Ishikawa (cell line): ENCODE measurements around the gene NSUN7.

Experiments
- CEBPB ChIP-seq: IDR thresholded peaks from 2 replicates; pipeline ENCODE4 v1.6.1; 2012
- CREB1 ChIP-seq: IDR thresholded peaks from 2 replicates; pipeline ENCODE4 v1.6.1; 2012; ENCODE audit warnings: low read depth
- EGR1 ChIP-seq: IDR thresholded peaks from 2 replicates; pipeline ENCODE4 v1.6.1; 2012
- EP300 ChIP-seq: IDR thresholded peaks from 2 replicates; pipeline ENCODE4 v1.6.1; 2012; ENCODE audit warnings: borderline replicate concordance
- FOXM1 ChIP-seq: IDR thresholded peaks from 2 replicates; pipeline ENCODE4 v1.6.1; 2012; ENCODE audit warnings: low read depth, borderline replicate concordance
- NFIC ChIP-seq: IDR thresholded peaks from 2 replicates; pipeline ENCODE4 v1.6.1; 2012
- RAD21 ChIP-seq: IDR thresholded peaks from 2 replicates; pipeline ENCODE4 v1.6.1; 2012; ENCODE audit warnings: low read depth
- TAF1 ChIP-seq: IDR thresholded peaks from 2 replicates; pipeline ENCODE4 v1.6.1; 2012; ENCODE audit warnings: low read depth, mild to moderate bottlenecking
- TCF12 ChIP-seq: IDR thresholded peaks from 2 replicates; pipeline ENCODE4 v1.6.1; 2012; ENCODE audit warnings: low read depth
- TEAD4 ChIP-seq: IDR thresholded peaks from 2 replicates; pipeline ENCODE4 v1.6.1; 2012
- YY1 ChIP-seq: IDR thresholded peaks from 2 replicates; pipeline ENCODE4 v1.6.1; 2012; ENCODE audit warnings: low read depth
- ZBTB7A ChIP-seq: IDR thresholded peaks from 2 replicates; pipeline ENCODE4 v1.6.1; 2012; ENCODE audit warnings: low read depth
- TF ChIP-seq, protein P1 (sequence below): IDR thresholded peaks from 2 replicates; pipeline ENCODE4 v1.6.1; 2012; ENCODE audit warnings: low read depth, mild to moderate bottlenecking
- TF ChIP-seq, protein P2 (sequence below): IDR thresholded peaks from 2 replicates; pipeline ENCODE4 v1.6.1; 2012
- TF ChIP-seq, protein P3 (sequence below): IDR thresholded peaks from 2 replicates; pipeline ENCODE4 v1.6.1; 2012

NSUN7 gene, protein sequence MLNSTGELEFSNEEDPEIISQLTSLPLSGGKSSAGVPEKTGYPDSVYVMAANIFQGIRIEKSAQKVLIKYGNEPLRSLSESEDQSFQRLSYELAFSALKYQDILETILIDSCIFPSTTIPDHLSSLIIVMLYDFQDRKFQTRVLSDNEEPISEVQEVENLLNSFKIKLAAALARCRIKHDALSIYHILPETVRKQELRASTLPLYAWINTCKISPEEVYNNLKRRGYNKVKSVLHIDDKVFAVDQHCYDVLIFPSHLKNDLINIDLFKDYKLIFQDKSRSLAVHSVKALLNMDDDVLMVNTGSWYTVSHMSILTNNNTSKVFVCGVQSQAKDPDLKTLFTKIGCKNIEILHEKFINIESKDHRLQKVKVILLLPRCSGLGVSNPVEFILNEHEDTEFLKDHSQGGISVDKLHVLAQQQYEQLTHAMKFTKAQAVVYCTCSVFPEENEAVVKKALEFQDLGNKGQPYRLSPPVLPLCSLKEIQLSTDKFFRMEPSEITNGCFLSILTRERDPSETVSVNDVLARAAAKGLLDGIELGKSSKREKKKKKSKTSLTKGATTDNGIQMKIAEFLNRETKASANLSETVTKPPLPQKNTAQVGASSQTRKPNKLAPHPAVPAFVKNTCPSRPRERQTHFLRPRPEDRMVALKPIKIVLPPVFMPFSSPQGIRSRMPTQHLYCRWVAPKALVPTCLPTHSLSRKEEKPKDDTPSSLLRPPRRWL

DNA sequence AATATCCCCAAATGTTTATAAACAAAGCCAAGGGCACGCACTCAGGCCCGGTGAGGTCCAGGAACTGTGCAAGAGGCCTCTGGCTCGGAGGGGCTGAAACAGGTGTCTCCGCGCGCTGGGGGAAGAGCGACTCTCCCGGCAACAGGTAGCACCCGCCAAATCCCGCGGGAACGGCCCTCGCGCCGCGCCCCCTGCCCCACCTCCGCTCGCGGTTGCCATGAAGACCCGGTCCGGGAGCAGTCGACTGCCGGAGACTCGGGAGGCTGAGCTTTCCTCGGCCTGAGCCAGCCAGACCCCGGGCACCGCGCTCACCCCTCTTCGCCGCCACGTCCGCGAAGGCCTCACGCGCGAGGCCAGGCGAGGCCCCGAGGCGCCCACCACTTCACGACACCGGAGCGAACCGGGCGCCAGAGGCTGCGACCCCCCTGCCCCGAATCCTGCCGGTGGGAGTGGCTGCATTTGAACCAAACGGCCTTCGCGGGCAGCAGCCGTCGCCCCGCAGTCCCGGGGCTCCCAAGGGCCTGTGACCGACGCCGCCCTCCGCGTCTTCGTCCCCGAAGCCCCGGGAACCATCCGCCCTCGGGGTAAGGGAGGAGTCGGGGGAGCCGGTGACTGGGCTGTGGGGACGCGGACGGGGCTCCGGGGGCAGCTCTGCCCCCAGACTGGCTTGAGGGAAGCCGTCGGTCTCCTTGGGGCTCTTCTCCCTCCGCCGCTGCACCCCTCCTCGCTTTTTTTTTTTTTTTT lies at the start of gene NSUN7:
NSUN7 (plus strand) TSS at position 239 of the 744 bp plus-strand sequence. CDS start 739 bp downstream, outside the sequence.
- TF ChIP-seq TCF12: no peak
- TF ChIP-seq RAD21: no peak
- TF ChIP-seq EGR1: no peak
- TF ChIP-seq, protein P1, sequence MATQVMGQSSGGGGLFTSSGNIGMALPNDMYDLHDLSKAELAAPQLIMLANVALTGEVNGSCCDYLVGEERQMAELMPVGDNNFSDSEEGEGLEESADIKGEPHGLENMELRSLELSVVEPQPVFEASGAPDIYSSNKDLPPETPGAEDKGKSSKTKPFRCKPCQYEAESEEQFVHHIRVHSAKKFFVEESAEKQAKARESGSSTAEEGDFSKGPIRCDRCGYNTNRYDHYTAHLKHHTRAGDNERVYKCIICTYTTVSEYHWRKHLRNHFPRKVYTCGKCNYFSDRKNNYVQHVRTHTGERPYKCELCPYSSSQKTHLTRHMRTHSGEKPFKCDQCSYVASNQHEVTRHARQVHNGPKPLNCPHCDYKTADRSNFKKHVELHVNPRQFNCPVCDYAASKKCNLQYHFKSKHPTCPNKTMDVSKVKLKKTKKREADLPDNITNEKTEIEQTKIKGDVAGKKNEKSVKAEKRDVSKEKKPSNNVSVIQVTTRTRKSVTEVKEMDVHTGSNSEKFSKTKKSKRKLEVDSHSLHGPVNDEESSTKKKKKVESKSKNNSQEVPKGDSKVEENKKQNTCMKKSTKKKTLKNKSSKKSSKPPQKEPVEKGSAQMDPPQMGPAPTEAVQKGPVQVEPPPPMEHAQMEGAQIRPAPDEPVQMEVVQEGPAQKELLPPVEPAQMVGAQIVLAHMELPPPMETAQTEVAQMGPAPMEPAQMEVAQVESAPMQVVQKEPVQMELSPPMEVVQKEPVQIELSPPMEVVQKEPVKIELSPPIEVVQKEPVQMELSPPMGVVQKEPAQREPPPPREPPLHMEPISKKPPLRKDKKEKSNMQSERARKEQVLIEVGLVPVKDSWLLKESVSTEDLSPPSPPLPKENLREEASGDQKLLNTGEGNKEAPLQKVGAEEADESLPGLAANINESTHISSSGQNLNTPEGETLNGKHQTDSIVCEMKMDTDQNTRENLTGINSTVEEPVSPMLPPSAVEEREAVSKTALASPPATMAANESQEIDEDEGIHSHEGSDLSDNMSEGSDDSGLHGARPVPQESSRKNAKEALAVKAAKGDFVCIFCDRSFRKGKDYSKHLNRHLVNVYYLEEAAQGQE: no peak
- TF ChIP-seq, protein P2, sequence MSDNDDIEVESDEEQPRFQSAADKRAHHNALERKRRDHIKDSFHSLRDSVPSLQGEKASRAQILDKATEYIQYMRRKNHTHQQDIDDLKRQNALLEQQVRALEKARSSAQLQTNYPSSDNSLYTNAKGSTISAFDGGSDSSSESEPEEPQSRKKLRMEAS: no peak
- no peak for TF ChIP-seq CREB1
- no peak for TF ChIP-seq EP300
- no peak for TF ChIP-seq CEBPB
- no peak for TF ChIP-seq YY1
- no peak for TF ChIP-seq TAF1
- no peak for TF ChIP-seq ZBTB7A
- no peak for TF ChIP-seq TEAD4
- TF ChIP-seq NFIC: no peak
- no peak for TF ChIP-seq FOXM1

DNA sequence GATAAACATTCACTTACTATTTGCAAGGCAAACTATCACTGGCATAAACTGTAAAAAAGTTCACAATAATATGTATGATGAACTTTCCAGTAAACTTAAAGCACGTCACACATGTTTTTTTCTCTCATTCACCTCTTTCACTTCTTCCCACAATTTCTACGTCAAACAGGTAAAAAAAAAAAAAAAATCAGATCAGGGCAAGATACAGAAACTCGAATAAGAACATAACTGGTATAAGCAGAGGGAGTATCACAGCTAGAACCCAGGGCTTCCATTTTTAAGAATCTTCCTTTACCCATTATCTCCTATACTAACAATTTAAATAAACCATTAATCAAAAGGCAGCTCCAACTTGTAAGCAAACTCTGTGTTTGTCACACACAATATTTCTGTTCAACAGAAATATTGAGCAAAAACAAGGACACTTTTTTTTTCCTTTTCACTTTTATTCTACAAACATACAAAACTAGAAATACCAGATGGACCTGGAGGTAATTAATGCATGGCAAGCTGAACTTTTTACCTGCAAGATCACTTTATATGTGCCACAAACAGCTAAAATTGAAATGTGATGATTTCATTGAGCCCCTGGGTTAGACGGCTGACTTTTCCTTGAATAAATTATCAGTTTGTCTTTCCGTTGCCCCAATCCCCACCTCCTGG lies 47.5 kb upstream of the NSUN7 start:
- TF ChIP-seq YY1 (no peak), ZBTB7A (no peak), CEBPB (no peak), EGR1 (no peak), EP300 (no peak), TEAD4 (no peak), TCF12 (no peak), RAD21 (no peak), FOXM1 (no peak)
- TF ChIP-seq, protein P3, sequence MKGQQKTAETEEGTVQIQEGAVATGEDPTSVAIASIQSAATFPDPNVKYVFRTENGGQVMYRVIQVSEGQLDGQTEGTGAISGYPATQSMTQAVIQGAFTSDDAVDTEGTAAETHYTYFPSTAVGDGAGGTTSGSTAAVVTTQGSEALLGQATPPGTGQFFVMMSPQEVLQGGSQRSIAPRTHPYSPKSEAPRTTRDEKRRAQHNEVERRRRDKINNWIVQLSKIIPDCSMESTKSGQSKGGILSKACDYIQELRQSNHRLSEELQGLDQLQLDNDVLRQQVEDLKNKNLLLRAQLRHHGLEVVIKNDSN: no peak
- TF ChIP-seq, protein P2: no peak

DNA sequence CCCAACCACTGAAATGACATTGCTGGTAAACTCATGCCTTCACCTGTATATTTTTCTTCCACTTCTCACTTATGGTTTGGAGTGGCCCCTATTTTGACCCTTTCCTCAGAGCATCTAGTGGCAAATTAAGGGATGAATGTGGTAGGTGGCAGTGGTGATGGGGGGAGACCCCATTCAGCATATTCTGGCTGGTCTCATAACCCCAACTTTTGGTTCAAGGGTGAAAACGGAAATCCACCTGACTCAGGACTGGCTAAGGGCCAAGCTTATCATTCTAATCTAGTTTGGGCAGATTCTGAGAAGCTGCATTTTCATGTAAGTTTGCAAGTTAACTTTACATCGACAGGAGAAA lies 47.0 kb upstream of the NSUN7 start:
- TF ChIP-seq YY1 (no peak), TAF1 (no peak), RAD21 (no peak), EP300 (no peak), FOXM1 (no peak), ZBTB7A (no peak)
- TF ChIP-seq, protein P3: no peak
- TF ChIP-seq, protein P2: no peak
- TF ChIP-seq, protein P1: no peak

DNA sequence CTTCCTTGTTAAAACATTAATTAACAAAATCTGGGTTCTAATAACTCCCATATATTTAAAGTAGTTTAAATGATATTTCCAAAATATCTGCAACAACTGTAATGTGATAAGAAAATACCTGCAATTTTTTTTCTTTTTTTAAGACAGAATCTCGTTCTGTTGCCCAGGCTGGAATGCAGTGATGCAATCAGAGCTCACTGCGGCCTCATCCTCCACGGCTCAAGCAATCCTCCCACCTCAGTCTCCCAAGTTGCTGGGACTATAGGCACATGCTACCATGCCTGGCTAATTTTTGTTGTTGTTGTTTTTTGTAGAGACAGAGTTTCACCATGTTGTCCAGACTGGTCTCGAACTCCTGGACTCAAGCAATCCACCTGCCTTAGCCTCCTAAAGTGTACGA lies 45.7 kb upstream of the NSUN7 start:
- TF ChIP-seq NFIC: no peak
- no peak for TF ChIP-seq ZBTB7A
- TF ChIP-seq EGR1: no peak
- TF ChIP-seq RAD21: no peak
- TF ChIP-seq TEAD4: no peak
- TF ChIP-seq, protein P1: no peak
- TF ChIP-seq EP300: no peak
- TF ChIP-seq, protein P3: no peak
- TF ChIP-seq TAF1: no peak
- TF ChIP-seq CEBPB: no peak
- TF ChIP-seq, protein P2: no peak
- TF ChIP-seq CREB1: no peak
- no peak for TF ChIP-seq FOXM1
- TF ChIP-seq YY1: no peak
- TF ChIP-seq TCF12: no peak
